Gastrocnemius medialis (tissue), 4 donors: ENCODE measurements around the gene LTB4R2. TPM values are rescaled to one million over a fixed set of nuclear protein-coding genes. Genes with fewer than 3 reads are reported as not detected.

Experiments used
- ATAC-seq, 2 donors: fragments of 150-250 bp; one replicate each; pipeline ENCODE4 v1.9.1; 2016
- DNase-seq, 2 donors: peaks; one replicate each; pipeline ENCODE4 v3.0.0-alpha.2; 2019
- H3K27ac ChIP-seq, 4 donors: fragments of 200-600 bp; sonication (generic); 1 replicate in 1 of 4; 2 replicates in 3 of 4; pipeline ENCODE4 v1.5.1; 2016 to 2018; ENCODE audit warnings: mild to moderate bottlenecking in 2 of 4, moderate library complexity in 1 of 4
- H3K27me3 ChIP-seq, 3 donors: fragments of 200-600 bp; sonication (generic) in 2 of 3; 1 replicate in 1 of 3; 2 replicates in 2 of 3; pipeline versions ENCODE4 v1.5.1 to v1.6.0; 2016 to 2019; ENCODE audit warnings: mild to moderate bottlenecking in 1 of 3, moderate library complexity in 1 of 3
- H3K36me3 ChIP-seq, 2 donors: fragments of 200-600 bp; sonication (generic) in 1 of 2; one replicate each; pipeline ENCODE4 v1.5.1; 2017 to 2018
- H3K4me1 ChIP-seq, 2 donors: fragments of 200-600 bp; sonication (generic) in 1 of 2; one replicate each; pipeline ENCODE4 v1.5.1; 2016 to 2017; ENCODE audit warnings: mild to moderate bottlenecking in 2 of 2
- H3K4me3 ChIP-seq, 4 donors: fragments of 200-600 bp; sonication (generic) in 3 of 4; 1 replicate in 1 of 4; 2 replicates in 3 of 4; pipeline ENCODE4 v1.5.1; 2016 to 2019; ENCODE audit warnings: mild to moderate bottlenecking in 2 of 4
- H3K9me3 ChIP-seq, 3 donors: fragments of 200-600 bp; sonication (generic) in 2 of 3; 1 replicate in 1 of 3; 2 replicates in 2 of 3; pipeline ENCODE4 v1.5.1; 2016 to 2019
- POLR2A ChIP-seq, 2 donors: fragments of 450-650 bp; IDR thresholded peaks; one replicate each; pipeline ENCODE4 v1.6.1; 2017; ENCODE audit warnings: antibody characterized with exemption in 2 of 2, mild to moderate bottlenecking in 2 of 2, moderate library complexity in 2 of 2
- in situ Hi-C, 4 donors: fragments of 200-750 bp; cut with MboI; loops; one replicate each; pipeline versions ENCODE4 v1.15.0 to v1.8.0; 2017; ENCODE audit warnings: low sequenced_read_pairs in 4 of 4
- intact Hi-C: fragments of 100-400 bp; cut with DNase I; formaldehyde crosslinking; loops from one replicate; pipeline ENCODE4 v1.15.1; 2023; ENCODE audit warnings: low total_unique reads
- total RNA-seq, 4 donors: library from RNA; depleted of rRNA; stranded (reverse); fragments of >200 nt; gene quantifications; one replicate each; pipeline versions ENCODE4 v1.1.0 to v1.2.3, GENCODE V29; 2016
- TF ChIP-seq, protein P1 (sequence below), 5 experiments: fragments of 450-650 bp in 3 of 5; fragments of 200-600 bp in 2 of 5; sonication (generic) in 2 of 5; IDR thresholded peaks in 4 of 5; conservative IDR thresholded peaks in 1 of 5; 1 replicate in 4 of 5; 2 replicates in 1 of 5; pipeline ENCODE4 v1.5.1; 2016 to 2019; ENCODE audit warnings: antibody characterized with exemption in 5 of 5, mild to moderate bottlenecking in 3 of 5, moderate library complexity in 3 of 5

The LTB4R2 gene
- total RNA-seq, 4 donors from 2014 or later = 0.39 to 3.3 (median 2.0) TPM

GRCh38 chr14:24282736-24283135, 27.2 kb upstream of the LTB4R2 start:
- Histone ChIP-seq H3K27ac (no peak overlapping the region), H3K27me3 (no peaks in the 10 kb centered on the region), H3K9me3 (no peaks in the 10 kb centered on the region), H3K4me1 (no peaks in the 10 kb centered on the region), H3K4me3 (no peak overlapping the region), H3K36me3 (no peaks in the 10 kb centered on the region)
- no peak for DNase-seq
- TF ChIP-seq POLR2A (IDR thresholded peaks at IDR 0.05) = no peak
- TF ChIP-seq, protein P1, sequence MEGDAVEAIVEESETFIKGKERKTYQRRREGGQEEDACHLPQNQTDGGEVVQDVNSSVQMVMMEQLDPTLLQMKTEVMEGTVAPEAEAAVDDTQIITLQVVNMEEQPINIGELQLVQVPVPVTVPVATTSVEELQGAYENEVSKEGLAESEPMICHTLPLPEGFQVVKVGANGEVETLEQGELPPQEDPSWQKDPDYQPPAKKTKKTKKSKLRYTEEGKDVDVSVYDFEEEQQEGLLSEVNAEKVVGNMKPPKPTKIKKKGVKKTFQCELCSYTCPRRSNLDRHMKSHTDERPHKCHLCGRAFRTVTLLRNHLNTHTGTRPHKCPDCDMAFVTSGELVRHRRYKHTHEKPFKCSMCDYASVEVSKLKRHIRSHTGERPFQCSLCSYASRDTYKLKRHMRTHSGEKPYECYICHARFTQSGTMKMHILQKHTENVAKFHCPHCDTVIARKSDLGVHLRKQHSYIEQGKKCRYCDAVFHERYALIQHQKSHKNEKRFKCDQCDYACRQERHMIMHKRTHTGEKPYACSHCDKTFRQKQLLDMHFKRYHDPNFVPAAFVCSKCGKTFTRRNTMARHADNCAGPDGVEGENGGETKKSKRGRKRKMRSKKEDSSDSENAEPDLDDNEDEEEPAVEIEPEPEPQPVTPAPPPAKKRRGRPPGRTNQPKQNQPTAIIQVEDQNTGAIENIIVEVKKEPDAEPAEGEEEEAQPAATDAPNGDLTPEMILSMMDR (IDR thresholded peaks at IDR 0.05 in 4 of 5, conservative IDR thresholded peaks at IDR 0.05 in 1 of 5) = no peak
- intact Hi-C loops = no loop called here
- ATAC-seq = no peak
- in situ Hi-C loops = no loop called here

DNA sequence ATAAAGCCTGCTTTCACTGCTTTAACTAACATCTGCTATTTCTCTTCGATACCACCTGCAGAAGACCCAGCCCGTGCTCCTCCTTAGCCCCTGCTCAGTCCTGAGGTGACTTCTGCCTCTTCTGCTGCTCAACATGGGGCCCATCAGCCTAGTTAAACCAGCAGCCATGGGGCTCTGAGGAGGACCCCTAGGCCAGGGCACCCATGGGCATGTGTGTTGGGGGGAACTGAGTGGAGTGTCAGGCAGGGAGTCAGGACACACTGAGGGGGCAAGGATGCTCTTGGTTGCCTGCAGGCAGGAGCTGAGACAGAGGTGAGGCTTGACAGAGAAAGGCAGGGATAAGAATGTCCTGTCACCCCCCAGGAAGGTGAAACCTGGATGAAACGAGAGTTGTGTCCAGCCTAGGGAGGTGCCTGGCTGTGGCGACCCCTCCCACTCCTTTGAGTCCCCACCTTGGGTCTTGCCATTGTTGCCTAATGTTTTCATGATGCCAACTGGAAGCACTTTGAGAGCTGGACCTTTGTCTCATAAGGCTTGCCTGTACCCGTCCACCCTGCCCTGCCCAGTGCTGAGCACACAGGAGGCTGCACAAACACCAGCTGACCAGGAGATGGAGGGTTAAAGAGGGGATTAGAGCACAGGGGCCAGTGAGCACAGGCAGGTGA, 26.0 kb upstream of the LTB4R2 start:
- no peak for ATAC-seq
- Histone ChIP-seq H3K4me1 (no peaks in the 10 kb centered on the region), H3K9me3 (no peaks in the 10 kb centered on the region), H3K27ac (no peak overlapping the region), H3K27me3 (no peaks in the 10 kb centered on the region), H3K36me3 (no peaks in the 10 kb centered on the region), H3K4me3 (no peak overlapping the region)
- in situ Hi-C loops = no loop called here
- no peak for DNase-seq
- intact Hi-C loops = no loop called here
- TF ChIP-seq POLR2A (IDR thresholded peaks at IDR 0.05) = no peak

GRCh38 chr14:24284501-24285035, 25.4 kb upstream of the LTB4R2 start:
- Histone ChIP-seq H3K4me3 (no peak overlapping the region), H3K36me3 (no peaks in the 10 kb centered on the region), H3K27me3 (no peaks in the 10 kb centered on the region), H3K9me3 (no peaks in the 10 kb centered on the region), H3K4me1 (no peaks in the 10 kb centered on the region), H3K27ac (no peak overlapping the region)
- in situ Hi-C loops = no loop called here
- TF ChIP-seq, protein P1 (IDR thresholded peaks at IDR 0.05 in 4 of 5, conservative IDR thresholded peaks at IDR 0.05 in 1 of 5) = no peak
- no peak for TF ChIP-seq POLR2A (IDR thresholded peaks at IDR 0.05)
- intact Hi-C loops = no loop called here
- ATAC-seq (no peak), DNase-seq (no peak)

DNA sequence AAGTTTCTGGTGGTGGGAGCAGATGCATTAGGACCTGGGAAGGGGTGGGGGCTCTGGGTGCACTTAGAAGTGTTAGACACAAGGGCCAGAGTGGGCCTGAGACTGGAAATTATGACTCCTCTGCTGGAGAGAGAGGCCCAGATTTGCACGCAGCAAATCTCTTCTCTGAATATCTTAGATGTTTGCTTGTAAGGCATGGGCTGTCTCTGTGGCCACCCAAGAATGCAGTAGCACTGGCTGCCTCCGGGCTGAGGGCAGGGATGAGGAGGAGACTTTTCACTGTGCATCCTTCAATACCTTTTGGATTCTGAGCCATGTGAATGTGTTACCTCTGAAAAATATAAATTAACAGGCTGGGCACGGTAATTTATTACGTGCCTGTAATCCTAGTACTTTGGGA, 24.6 kb upstream of the LTB4R2 start:
- Histone ChIP-seq H3K9me3 (no peaks in the 10 kb centered on the region), H3K27me3 (no peaks in the 10 kb centered on the region), H3K27ac (no peak overlapping the region), H3K4me1 (no peaks in the 10 kb centered on the region), H3K4me3 (no peak overlapping the region), H3K36me3 (peaks cover 0 to 7% of the 10 kb centered on the region in 2 donors)
- DNase-seq (no peak), ATAC-seq (no peak)
- no peak for TF ChIP-seq POLR2A (IDR thresholded peaks at IDR 0.05)
- TF ChIP-seq, protein P1 (IDR thresholded peaks at IDR 0.05 in 4 of 5, conservative IDR thresholded peaks at IDR 0.05 in 1 of 5) = no peak
- intact Hi-C loops = no loop called here
- in situ Hi-C loops = no loop called here

- H3K36me3 ChIP-seq = peaks cover 0 to 24% of the 10 kb centered on the region in 2 donors
- ATAC-seq (no peak), DNase-seq (no peak)
- in situ Hi-C loops (no loop called here), intact Hi-C loops (no loop called here)
- H3K27me3 ChIP-seq = no peaks in the 10 kb centered on the region
- no peak overlapping the region for H3K4me3 ChIP-seq
- H3K4me1 ChIP-seq = no peaks in the 10 kb centered on the region
- H3K27ac ChIP-seq = no peak overlapping the region
- H3K9me3 ChIP-seq = no peaks in the 10 kb centered on the region
- TF ChIP-seq, protein P1 (IDR thresholded peaks at IDR 0.05 in 4 of 5, conservative IDR thresholded peaks at IDR 0.05 in 1 of 5) = no peak
- TF ChIP-seq POLR2A (IDR thresholded peaks at IDR 0.05) = no peak
Observed at GRCh38 chr14:24286996-24287395, 22.9 kb upstream of the LTB4R2 start.
